ENCODE results near the gene BMPR1B. TPM values are rescaled to one million over a fixed set of nuclear protein-coding genes. Genes with fewer than 3 reads are reported as not detected.

Gene BMPR1B
- total and polyA plus RNA-seq, 9 donors, result 4.9 to 35.7 (median 13.3) TPM

- Histone ChIP-seq H3K9me3 (no peaks in the 10 kb centered on the region), H3K4me1 (ENCODE audit: insufficient read depth) (peaks cover 5% of the 10 kb centered on the region), H3K4me3 (no peak overlapping the region), H3K27me3 (no peaks in the 10 kb centered on the region), H3K36me3 (no peaks in the 10 kb centered on the region), H3K27ac (no peak overlapping the region)
- TF ChIP-seq POLR2A (IDR thresholded peaks at IDR 0.05), result no peak
- TF ChIP-seq EP300 (IDR thresholded peaks at IDR 0.05), result no peak
- TF ChIP-seq CTCF (IDR thresholded peaks at IDR 0.05), result no peak
- 90 to 91% (median 90%) methylated on average over 5 of the region's 5 CpGs for WGBS, 3 donors
- no peak for DNase-seq
- intact Hi-C loops (cut with DNase I), result no loop called here
Measured at GRCh38 chr4:94925764-94926347, 168.1 kb downstream of the BMPR1B start.

- no peak overlapping the region for H3K27ac ChIP-seq
- H3K4me3 ChIP-seq, result no peak overlapping the region
- peaks cover 5% of the 10 kb centered on the region for H3K4me1 ChIP-seq (ENCODE audit: insufficient read depth)
- H3K9me3 ChIP-seq, result no peaks in the 10 kb centered on the region
- intact Hi-C loops (cut with DNase I), result no loop called here
- H3K27me3 ChIP-seq, result no peaks in the 10 kb centered on the region
- TF ChIP-seq POLR2A (IDR thresholded peaks at IDR 0.05) (no peak), CTCF (IDR thresholded peaks at IDR 0.05) (no peak), EP300 (IDR thresholded peaks at IDR 0.05) (no peak)
- no peaks in the 10 kb centered on the region for H3K36me3 ChIP-seq
- no peak for DNase-seq
- WGBS, 3 donors, result 90 to 96% (median 91%) methylated on average over 2 of the region's 2 CpGs
Measured at GRCh38 chr4:94926936-94927335, 169.2 kb downstream of the BMPR1B start.

GRCh38 chr4:94927696-94928095 is 169.9 kb downstream of the BMPR1B start:
- Histone ChIP-seq H3K4me1 (ENCODE audit: insufficient read depth) (peaks cover 5% of the 10 kb centered on the region), H3K27me3 (no peaks in the 10 kb centered on the region), H3K4me3 (no peak overlapping the region), H3K27ac (no peak overlapping the region), H3K9me3 (no peaks in the 10 kb centered on the region), H3K36me3 (no peaks in the 10 kb centered on the region)
- no peak for DNase-seq
- 1 to 14% (median 9%) methylated on average over 1 of the region's 1 CpG for WGBS, 3 donors
- no peak for TF ChIP-seq CTCF (IDR thresholded peaks at IDR 0.05)
- no peak for TF ChIP-seq EP300 (IDR thresholded peaks at IDR 0.05)
- TF ChIP-seq POLR2A (IDR thresholded peaks at IDR 0.05), result no peak
- intact Hi-C loops (cut with DNase I), result no loop called here

GRCh38 chr4:94929696-94930095 is 171.9 kb downstream of the BMPR1B start:
- Histone ChIP-seq H3K27me3 (no peaks in the 10 kb centered on the region), H3K9me3 (no peaks in the 10 kb centered on the region), H3K27ac (no peak overlapping the region), H3K4me3 (no peak overlapping the region), H3K4me1 (ENCODE audit: insufficient read depth) (peaks cover 5% of the 10 kb centered on the region), H3K36me3 (no peaks in the 10 kb centered on the region)
- DNase-seq, result no peak
- TF ChIP-seq EP300 (IDR thresholded peaks at IDR 0.05) (no peak), POLR2A (IDR thresholded peaks at IDR 0.05) (no peak), CTCF (IDR thresholded peaks at IDR 0.05) (no peak)
- WGBS, 3 donors, result 89 to 94% (median 94%) methylated on average over 5 of the region's 5 CpGs
- intact Hi-C loops (cut with DNase I), result no loop called here

All from ovary (tissue), 9 donors.